DND-41 (cell line): ENCODE results near the gene KCNQ1OT1.

Experiments used
- CTCF ChIP-seq: IDR thresholded peaks from 2 replicates; pipeline ENCODE4 v1.5.1; 2012; ENCODE audit warnings: borderline replicate concordance, low read length, moderate library complexity, mild to moderate bottlenecking; ENCODE audit not compliant: poor library complexity, severe bottlenecking; ENCODE audit errors: extremely low read depth
- EZH2 ChIP-seq: IDR thresholded peaks from 3 replicates; pipeline ENCODE4 v1.6.1; 2012; ENCODE audit warnings: borderline replicate concordance, low read depth, mild to moderate bottlenecking, moderate library complexity, low read length, inconsistent platforms; ENCODE audit not compliant: severe bottlenecking

GRCh38 chr11:2571598-2572281, 128.1 kb downstream of the KCNQ1OT1 start:
- TF ChIP-seq CTCF (no peak), EZH2 (no peak)
